Vagina (tissue), 2 donors: Measurements from ENCODE around the gene CD47.

Experiments used
- CTCF ChIP-seq, 3 experiments: fragments of 450-650 bp in 2 of 3; fragments of 200-600 bp in 1 of 3; sonication (generic) in 1 of 3; IDR thresholded peaks; one replicate each; pipeline ENCODE4 v1.5.1; 2017 to 2019; ENCODE audit warnings: antibody characterized with exemption in 3 of 3, mild to moderate bottlenecking in 2 of 3, moderate library complexity in 2 of 3
- POLR2A ChIP-seq, 2 donors: fragments of 450-650 bp; IDR thresholded peaks; one replicate each; pipeline ENCODE4 v1.6.1; 2017; ENCODE audit warnings: antibody characterized with exemption in 2 of 2, mild to moderate bottlenecking in 2 of 2, moderate library complexity in 2 of 2

GRCh38 chr3:108114423-108115065 lies 23.7 kb upstream of the CD47 start:
- TF ChIP-seq CTCF (IDR thresholded peaks at IDR 0.05) (no peak), POLR2A (IDR thresholded peaks at IDR 0.05) (no peak)
